Thyroid gland (tissue), 4 donors: ENCODE results near the gene SF3B5. TPM values are rescaled to one million over a fixed set of nuclear protein-coding genes. Genes with fewer than 3 reads are reported as not detected.

ENCODE experiments used
- DNase-seq, 2 donors: peaks; one replicate each; pipeline ENCODE4 v3.0.0-alpha.2; 2019
- H3K27ac ChIP-seq, 3 donors: fragments of 200-600 bp; sonication (generic); 1 replicate in 2 of 3; 2 replicates in 1 of 3; pipeline ENCODE4 v1.5.1; 2016 to 2019; ENCODE audit warnings: mild to moderate bottlenecking in 1 of 3, moderate library complexity in 1 of 3
- H3K27me3 ChIP-seq: fragments of 200-600 bp; sonication (generic); one replicate; pipeline ENCODE4 v1.5.1; 2019
- H3K36me3 ChIP-seq, 2 donors: fragments of 200-600 bp; sonication (generic); one replicate each; pipeline ENCODE4 v1.5.1; 2016 to 2019
- H3K4me1 ChIP-seq, 2 donors: fragments of 200-600 bp; sonication (generic); one replicate each; pipeline ENCODE4 v1.5.1; 2017 to 2019
- H3K4me3 ChIP-seq, 3 donors: fragments of 200-600 bp; sonication (generic); replicated peaks in 1 of 3; 1 replicate in 2 of 3; 2 replicates in 1 of 3; pipeline ENCODE4 v1.5.1; 2016; ENCODE audit warnings: mild to moderate bottlenecking in 1 of 3
- H3K9me3 ChIP-seq: fragments of 200-600 bp; sonication (generic); one replicate; pipeline ENCODE4 v1.5.1; 2017
- POLR2A ChIP-seq, 2 donors: fragments of 450-650 bp; IDR thresholded peaks; one replicate each; pipeline ENCODE4 v1.6.1; 2017; ENCODE audit warnings: antibody characterized with exemption in 2 of 2, mild to moderate bottlenecking in 2 of 2, moderate library complexity in 1 of 2
- WGBS, 2 donors: methylation state at CpG; one replicate each; pipeline ENCODE4 v1.1.5; 2017; 5-methylcytosine and 5-hydroxymethylcytosine counted together
- intact Hi-C: fragments of 100-400 bp; cut with DNase I; formaldehyde crosslinking; loops from one replicate; pipeline ENCODE4 v1.15.1; 2023
- total RNA-seq, 4 donors: library from RNA; depleted of rRNA; stranded (reverse); fragments of >200 nt; gene quantifications; one replicate each; pipeline ENCODE4 v1.2.3, GENCODE V29; 2016
- TF ChIP-seq, protein P1 (sequence below), 6 experiments: fragments of 200-600 bp in 3 of 6; fragments of 450-650 bp in 3 of 6; sonication (generic) in 3 of 6; IDR thresholded peaks; one replicate each; pipeline ENCODE4 v1.5.1; 2016 to 2019; ENCODE audit warnings: antibody characterized with exemption in 6 of 6, mild to moderate bottlenecking in 2 of 6, inconsistent platforms in 1 of 6, moderate library complexity in 1 of 6

Gene SF3B5
- total RNA-seq, 4 donors from 2014 or later = 63.1 to 205 (median 133) TPM

DNA sequence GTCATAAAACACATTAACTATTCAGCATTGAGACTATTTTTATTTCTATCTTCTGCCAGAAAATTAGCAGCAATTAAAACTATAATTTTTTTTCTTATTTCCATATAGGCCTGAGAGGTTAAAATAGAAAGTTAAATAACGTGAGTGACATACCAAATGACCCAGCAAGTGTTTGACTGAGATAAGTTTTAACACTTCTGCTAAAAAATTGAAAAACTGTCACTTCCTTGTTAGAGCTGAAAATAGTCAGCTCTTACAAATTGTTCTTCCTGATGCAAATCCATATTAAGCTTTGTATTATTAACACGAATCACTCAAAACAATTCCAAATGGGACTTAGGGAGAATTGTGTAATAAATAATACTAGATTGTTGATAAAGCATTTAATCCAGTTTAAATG lies 28.5 kb upstream of the SF3B5 start:
- no peak overlapping the region for H3K4me3 ChIP-seq
- H3K36me3 ChIP-seq = no peaks in the 10 kb centered on the region
- intact Hi-C loops = no loop called here
- 72 to 76% methylated on average over 2 of the region's 2 CpGs for WGBS, 2 donors
- DNase-seq = no peak
- H3K4me1 ChIP-seq = no peaks in the 10 kb centered on the region
- H3K27ac ChIP-seq = no peak overlapping the region
- TF ChIP-seq, protein P1, sequence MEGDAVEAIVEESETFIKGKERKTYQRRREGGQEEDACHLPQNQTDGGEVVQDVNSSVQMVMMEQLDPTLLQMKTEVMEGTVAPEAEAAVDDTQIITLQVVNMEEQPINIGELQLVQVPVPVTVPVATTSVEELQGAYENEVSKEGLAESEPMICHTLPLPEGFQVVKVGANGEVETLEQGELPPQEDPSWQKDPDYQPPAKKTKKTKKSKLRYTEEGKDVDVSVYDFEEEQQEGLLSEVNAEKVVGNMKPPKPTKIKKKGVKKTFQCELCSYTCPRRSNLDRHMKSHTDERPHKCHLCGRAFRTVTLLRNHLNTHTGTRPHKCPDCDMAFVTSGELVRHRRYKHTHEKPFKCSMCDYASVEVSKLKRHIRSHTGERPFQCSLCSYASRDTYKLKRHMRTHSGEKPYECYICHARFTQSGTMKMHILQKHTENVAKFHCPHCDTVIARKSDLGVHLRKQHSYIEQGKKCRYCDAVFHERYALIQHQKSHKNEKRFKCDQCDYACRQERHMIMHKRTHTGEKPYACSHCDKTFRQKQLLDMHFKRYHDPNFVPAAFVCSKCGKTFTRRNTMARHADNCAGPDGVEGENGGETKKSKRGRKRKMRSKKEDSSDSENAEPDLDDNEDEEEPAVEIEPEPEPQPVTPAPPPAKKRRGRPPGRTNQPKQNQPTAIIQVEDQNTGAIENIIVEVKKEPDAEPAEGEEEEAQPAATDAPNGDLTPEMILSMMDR (IDR thresholded peaks at IDR 0.05) = no peak
- TF ChIP-seq POLR2A (IDR thresholded peaks at IDR 0.05) = no peak
- no peaks in the 10 kb centered on the region for H3K9me3 ChIP-seq
- no peaks in the 10 kb centered on the region for H3K27me3 ChIP-seq

- H3K4me1 ChIP-seq = no peaks in the 10 kb centered on the region
- no peak overlapping the region for H3K4me3 ChIP-seq
- DNase-seq = no peak
- intact Hi-C loops = no loop called here
- no peaks in the 10 kb centered on the region for H3K27me3 ChIP-seq
- no peaks in the 10 kb centered on the region for H3K9me3 ChIP-seq
- H3K27ac ChIP-seq = no peak overlapping the region
- no peak for TF ChIP-seq POLR2A (IDR thresholded peaks at IDR 0.05)
- TF ChIP-seq, protein P1 (IDR thresholded peaks at IDR 0.05) = no peak
- WGBS, 2 donors = 71 to 83% methylated on average over 2 of the region's 2 CpGs
- H3K36me3 ChIP-seq = no peaks in the 10 kb centered on the region
Measured at GRCh38 chr6:144123421-144123820, 28.0 kb upstream of the SF3B5 start.

DNA sequence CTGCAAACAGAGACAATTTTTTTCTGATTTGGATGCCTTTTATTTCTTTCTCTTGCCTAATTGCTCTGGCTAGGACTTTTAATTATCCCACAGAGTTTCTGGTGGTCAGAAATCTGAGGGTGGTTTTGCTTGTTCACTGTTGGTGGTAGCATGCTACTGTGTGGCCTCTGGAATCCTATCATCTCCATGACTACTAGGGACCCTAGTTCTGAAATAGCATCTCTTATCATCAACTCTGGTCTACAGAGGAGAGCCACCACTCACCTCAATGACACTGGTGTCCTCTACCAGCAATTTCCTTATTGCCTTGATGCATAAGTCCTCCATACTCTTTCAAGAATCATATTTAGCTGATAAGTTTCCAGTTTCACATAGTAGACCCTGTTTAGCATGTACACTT lies 27.5 kb upstream of the SF3B5 start:
- no peak overlapping the region for H3K4me3 ChIP-seq
- no peaks in the 10 kb centered on the region for H3K36me3 ChIP-seq
- intact Hi-C loops = no loop called here
- no peaks in the 10 kb centered on the region for H3K9me3 ChIP-seq
- no peaks in the 10 kb centered on the region for H3K4me1 ChIP-seq
- H3K27me3 ChIP-seq = no peaks in the 10 kb centered on the region
- TF ChIP-seq, protein P1 (IDR thresholded peaks at IDR 0.05) = no peak
- TF ChIP-seq POLR2A (IDR thresholded peaks at IDR 0.05) = no peak
- no peak overlapping the region for H3K27ac ChIP-seq
- no peak for DNase-seq

- intact Hi-C loops = no loop called here
- Histone ChIP-seq H3K27ac (no peak overlapping the region), H3K4me3 (no peak overlapping the region), H3K4me1 (no peaks in the 10 kb centered on the region), H3K9me3 (no peaks in the 10 kb centered on the region), H3K27me3 (no peaks in the 10 kb centered on the region), H3K36me3 (no peaks in the 10 kb centered on the region)
- TF ChIP-seq, protein P1 (IDR thresholded peaks at IDR 0.05) = no peak
- no peak for TF ChIP-seq POLR2A (IDR thresholded peaks at IDR 0.05)
- DNase-seq = no peak
- 91 to 97% methylated on average over 5 of the region's 5 CpGs for WGBS, 2 donors
Measured at GRCh38 chr6:144119376-144119775, 24.0 kb upstream of the SF3B5 start.

DNA sequence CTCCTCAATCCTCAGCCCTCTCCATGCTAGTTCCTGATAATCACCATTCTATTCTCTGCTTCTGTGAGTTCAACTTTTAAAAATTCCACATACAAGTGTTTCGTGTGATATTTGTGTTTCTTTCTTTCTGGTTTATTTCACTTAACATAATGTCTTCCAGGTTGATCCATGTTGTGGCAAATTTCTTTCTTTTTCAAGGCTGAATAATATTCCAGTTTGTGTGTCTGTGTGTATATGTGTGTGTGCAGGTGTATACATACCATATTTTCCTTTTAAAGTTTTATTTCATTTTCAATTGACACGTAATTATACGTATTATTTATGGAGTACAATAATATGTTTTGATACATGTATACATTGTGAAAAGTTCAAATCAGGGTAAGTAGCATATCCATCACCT lies 19.8 kb upstream of the SF3B5 start:
- Histone ChIP-seq H3K4me1 (peaks cover 4% of the 10 kb centered on the region in 2 donors), H3K27me3 (no peaks in the 10 kb centered on the region), H3K27ac (no peak overlapping the region), H3K36me3 (no peaks in the 10 kb centered on the region), H3K9me3 (no peaks in the 10 kb centered on the region), H3K4me3 (no peak overlapping the region)
- DNase-seq = no peak
- intact Hi-C loops = no loop called here
- TF ChIP-seq, protein P1 (IDR thresholded peaks at IDR 0.05) = no peak
- TF ChIP-seq POLR2A (IDR thresholded peaks at IDR 0.05) = no peak
- WGBS, 2 donors = 94 to 98% methylated on average over 3 of the region's 3 CpGs
